CD4-positive, alpha-beta T cell treated with Interleukin-2 at 100 ng/mL for 4 hours (primary cell): ENCODE data around the gene URB2.
"Not testable (repeated sequence)": the region's sequence is repeated elsewhere in the genome, so short reads cannot be mapped to it uniquely, and the experiment has no call there.

Experiments used
- DNase-seq: peaks from one replicate; pipeline ENCODE4 v3.0.0-alpha.2; 2020; ENCODE audit warnings: low spot score

The URB2 gene

GRCh38 chr1:229614701-229615100 is 11.3 kb upstream of the URB2 start:
- DNase-seq, result no peak

GRCh38 chr1:229617351-229618100 is 8.5 kb upstream of the URB2 start:
- DNase-seq, result no peak

- DNase-seq, result no peak
Measured at GRCh38 chr1:229619002-229619401, 7.0 kb upstream of the URB2 start.

GRCh38 chr1:229619614-229620013 is 6.4 kb upstream of the URB2 start:
- no peak for DNase-seq

GRCh38 chr1:229620876-229621275 is 5.2 kb upstream of the URB2 start:
- no peak for DNase-seq

GRCh38 chr1:229621663-229622062 is 4.4 kb upstream of the URB2 start:
- no peak for DNase-seq

GRCh38 chr1:229622641-229623120 is 3.4 kb upstream of the URB2 start:
- DNase-seq, result not testable (repeated sequence)

- DNase-seq, result no peak
Measured at GRCh38 chr1:229623225-229623624, 2.8 kb upstream of the URB2 start.

GRCh38 chr1:229623838-229624237 is 2.2 kb upstream of the URB2 start:
- DNase-seq, result no peak

- no peak for DNase-seq
Measured at GRCh38 chr1:229624521-229625070, 1.5 kb upstream of the URB2 start.

GRCh38 chr1:229625071-229625914 is 754 bp upstream of the URB2 start:
- DNase-seq, result peak; percentile 34

- DNase-seq, result no peak
Measured at GRCh38 chr1:229627003-229627402, 956 bp downstream of the URB2 start.

- no peak for DNase-seq
Measured at GRCh38 chr1:229629261-229629660, 3.2 kb downstream of the URB2 start.

- no peak for DNase-seq
Measured at GRCh38 chr1:229631148-229631547, 5.1 kb downstream of the URB2 start.

- DNase-seq, result no peak
Measured at GRCh38 chr1:229631966-229632365, 5.9 kb downstream of the URB2 start.

- DNase-seq, result no peak
Measured at GRCh38 chr1:229636042-229636441, 10.0 kb downstream of the URB2 start.

- no peak for DNase-seq
Measured at GRCh38 chr1:229637746-229638145, 11.7 kb downstream of the URB2 start.

- DNase-seq, result no peak
Measured at GRCh38 chr1:229640455-229640854, 14.4 kb downstream of the URB2 start.

- DNase-seq, result no peak
Measured at GRCh38 chr1:229641306-229641705, 15.3 kb downstream of the URB2 start.

GRCh38 chr1:229642376-229642775 is 16.3 kb downstream of the URB2 start:
- DNase-seq, result no peak

GRCh38 chr1:229642970-229643369 is 16.9 kb downstream of the URB2 start:
- no peak for DNase-seq

- no peak for DNase-seq
Measured at GRCh38 chr1:229643996-229644745, 18.1 kb downstream of the URB2 start.
